ENCODE data around the gene SUGP2. TPM values are rescaled to one million over a fixed set of nuclear protein-coding genes. Genes with fewer than 3 reads are reported as not detected.
A peak's percentile ranks its signal among the peaks of the same experiment; 100 is the strongest.

Gene SUGP2
- total and polyA plus RNA-seq, 4 donors, result 27.6 to 73.4 (median 59.6) TPM

GRCh38 chr19:19063183-19064097, 30.1 kb upstream of the SUGP2 start, which contains the start of gene SLC25A42:
Gene SLC25A42 (plus strand): TSS chr19:19063994. CDS start chr19:19096125, 32,131 bp downstream.
- Histone ChIP-seq H3K36me3 (ENCODE audit: control insufficient read depth in 4 of 4, insufficient read depth in 4 of 4, low read length in 4 of 4) (peaks cover 0 to 8% (median 6%) of the 10 kb centered on the region in 4 donors), H3K9ac (ENCODE audit: insufficient read depth in 1 of 2, low read length in 2 of 2) (peak within 1 kb of the TSS; percentile 55 to 70), H3K4me1 (ENCODE audit: control insufficient read depth in 5 of 5, insufficient read depth in 5 of 5, low read length in 5 of 5) (peaks cover 2 to 15% (median 10%) of the 10 kb centered on the region in 5 donors), H3K9me3 (ENCODE audit: control insufficient read depth in 4 of 4, insufficient read depth in 3 of 4, low read length in 3 of 4) (no peaks in the 10 kb centered on the region), H3K4me3 (peak within 1 kb of the TSS; percentile 58), H3K27me3 (ENCODE audit: control insufficient read depth in 3 of 3, insufficient read depth in 3 of 3, low read length in 2 of 3) (no peaks in the 10 kb centered on the region), H3K27ac (ENCODE audit: low read depth in 1 of 2, low read length in 1 of 2) (peak within 1 kb of the TSS; percentile 87 to 88)
- WGBS, 2 donors, result 4% methylated on average over 76 to 77 of the region's 77 CpGs
- TF ChIP-seq CTCF (IDR thresholded peaks at IDR 0.05; ENCODE audit: control extremely low read depth, extremely low read depth), result no peak
- ATAC-seq (ENCODE audit: insufficient read depth, low FRiP score) (peak; percentile 94), DNase-seq (peak; percentile 100)

GRCh38 chr19:19062454-19063182, 29.3 kb upstream of the SUGP2 start:
- no peaks in the 10 kb centered on the region for H3K27me3 ChIP-seq (ENCODE audit: control insufficient read depth in 3 of 3, insufficient read depth in 3 of 3, low read length in 2 of 3)
- H3K9ac ChIP-seq (ENCODE audit: insufficient read depth in 1 of 2, low read length in 2 of 2), result no peak overlapping the region
- peaks cover 0 to 12% (median 9%) of the 10 kb centered on the region in 4 donors for H3K36me3 ChIP-seq (ENCODE audit: control insufficient read depth in 4 of 4, insufficient read depth in 4 of 4, low read length in 4 of 4)
- DNase-seq (no peak), ATAC-seq (ENCODE audit: insufficient read depth, low FRiP score) (no peak)
- peak overlapping the region; percentile 56 for H3K4me3 ChIP-seq
- H3K27ac ChIP-seq (ENCODE audit: low read depth in 1 of 2, low read length in 1 of 2), result peak overlapping the region; percentile 87 to 88
- 77 to 95% methylated on average over 4 of the region's 4 CpGs for WGBS, 2 donors
- TF ChIP-seq CTCF (IDR thresholded peaks at IDR 0.05; ENCODE audit: control extremely low read depth, extremely low read depth), result no peak
- H3K4me1 ChIP-seq (ENCODE audit: control insufficient read depth in 5 of 5, insufficient read depth in 5 of 5, low read length in 5 of 5), result peaks cover 2 to 15% (median 9%) of the 10 kb centered on the region in 5 donors
- H3K9me3 ChIP-seq (ENCODE audit: control insufficient read depth in 4 of 4, insufficient read depth in 3 of 4, low read length in 3 of 4), result no peaks in the 10 kb centered on the region

- no peak for TF ChIP-seq CTCF (IDR thresholded peaks at IDR 0.05; ENCODE audit: control extremely low read depth, extremely low read depth)
- ATAC-seq (ENCODE audit: insufficient read depth, low FRiP score), result no peak
- H3K4me3 ChIP-seq, result no peak overlapping the region
- H3K36me3 ChIP-seq (ENCODE audit: control insufficient read depth in 4 of 4, insufficient read depth in 4 of 4, low read length in 4 of 4), result peaks cover 0 to 23% (median 9%) of the 10 kb centered on the region in 4 donors
- H3K9ac ChIP-seq (ENCODE audit: insufficient read depth in 1 of 2, low read length in 2 of 2), result no peak overlapping the region
- H3K27ac ChIP-seq (ENCODE audit: low read depth in 1 of 2, low read length in 1 of 2), result peak overlapping the region; percentile 24 to 87
- no peaks in the 10 kb centered on the region for H3K27me3 ChIP-seq (ENCODE audit: control insufficient read depth in 3 of 3, insufficient read depth in 3 of 3, low read length in 2 of 3)
- DNase-seq, result no peak
- H3K4me1 ChIP-seq (ENCODE audit: control insufficient read depth in 5 of 5, insufficient read depth in 5 of 5, low read length in 5 of 5), result peaks cover 2 to 15% (median 8%) of the 10 kb centered on the region in 5 donors
- 90 to 93% methylated on average over 8 of the region's 8 CpGs for WGBS, 2 donors
- H3K9me3 ChIP-seq (ENCODE audit: control insufficient read depth in 4 of 4, insufficient read depth in 3 of 4, low read length in 3 of 4), result no peaks in the 10 kb centered on the region
Measured at GRCh38 chr19:19061506-19061905, 28.2 kb upstream of the SUGP2 start.

Measured in lung (tissue), 12 donors.